Neural cell (in vitro differentiated cells): Measurements from ENCODE around the gene ZIC4. TPM values are rescaled to one million over a fixed set of nuclear protein-coding genes. Genes with fewer than 3 reads are reported as not detected.
A peak's percentile ranks its signal among the peaks of the same experiment; 100 is the strongest.

Experiments
- H2AFZ ChIP-seq: fragments of 200-600, 300-800 bp; sonication (generic), shearing (Covaris generic); 2 replicates; pipeline ENCODE4 v1.6.0; 2014; ENCODE audit warnings: low read depth, mild to moderate bottlenecking, antibody characterized with exemption, low read length, moderate library complexity
- H3F3A ChIP-seq: fragments of 200-600 bp; shearing (Covaris generic); 2 replicates; pipeline ENCODE4 v1.6.1; 2016; ENCODE audit warnings: mild to moderate bottlenecking, moderate library complexity, mixed read lengths, antibody characterized with exemption, low read length; ENCODE audit not compliant: insufficient read depth, poor library complexity, severe bottlenecking
- H3K27ac ChIP-seq: fragments of 200-600, 300-800 bp; sonication (generic), shearing (Covaris generic); 2 replicates; pipeline ENCODE4 v1.5.1; 2014; ENCODE audit warnings: mild to moderate bottlenecking, low read length, moderate library complexity
- H3K27me3 ChIP-seq: fragments of 300-800, 200-600 bp; sonication (generic), shearing (Covaris generic); 2 replicates; pipeline ENCODE4 v1.6.0; 2014; ENCODE audit warnings: mild to moderate bottlenecking, low read depth, low read length, moderate library complexity; ENCODE audit not compliant: insufficient read depth
- H3K36me3 ChIP-seq: fragments of 300-800, 200-600 bp; sonication (generic), shearing (Covaris generic); 2 replicates; pipeline ENCODE4 v1.5.1; 2014; ENCODE audit warnings: mild to moderate bottlenecking, antibody characterized with exemption, low read length, moderate library complexity; ENCODE audit not compliant: insufficient read depth
- H3K4me2 ChIP-seq: fragments of 300-800, 200-600 bp; sonication (generic), shearing (Covaris generic); 2 replicates; pipeline ENCODE4 v1.6.0; 2014; ENCODE audit warnings: mild to moderate bottlenecking, low read length
- H3K4me3 ChIP-seq: fragments of 300-800, 200-600 bp; sonication (generic), shearing (Covaris generic); 2 replicates; pipeline ENCODE4 v1.5.1; 2014; ENCODE audit warnings: mild to moderate bottlenecking, low read length, moderate library complexity
- H3K79me2 ChIP-seq: fragments of 200-600 bp; shearing (Covaris generic); replicated peaks from 2 replicates; pipeline ENCODE4 v1.6.0; 2014; ENCODE audit warnings: mild to moderate bottlenecking, low read length, moderate library complexity; ENCODE audit not compliant: insufficient read depth
- H3K9ac ChIP-seq: fragments of 300-800, 200-600 bp; sonication (generic), shearing (Covaris generic); 2 replicates; pipeline ENCODE4 v1.6.1; 2016; ENCODE audit warnings: mild to moderate bottlenecking, low read length, mixed read lengths
- H3K9me2 ChIP-seq: fragments of 200-600 bp; shearing (Covaris generic); 2 replicates; pipeline ENCODE4 v1.6.1; 2016; ENCODE audit warnings: mild to moderate bottlenecking, low read length, mixed read lengths; ENCODE audit not compliant: insufficient read depth
- H3K9me3 ChIP-seq: fragments of 200-600, 300-800 bp; sonication (generic), shearing (Covaris generic); 2 replicates; pipeline ENCODE4 v1.6.1; 2016; ENCODE audit warnings: mild to moderate bottlenecking, mixed run types, low read length, moderate library complexity, mixed read lengths
- H4K20me1 ChIP-seq: fragments of 200-600 bp; shearing (Covaris generic); 2 replicates; pipeline ENCODE4 v1.6.1; 2016; ENCODE audit warnings: mild to moderate bottlenecking, mixed run types; ENCODE audit not compliant: insufficient read depth
- EP300 ChIP-seq: fragments of 450-650 bp; conservative IDR thresholded peaks from 2 replicates; pipeline ENCODE4 v1.6.1; 2014; ENCODE audit warnings: antibody characterized with exemption, mild to moderate bottlenecking, moderate library complexity; ENCODE audit not compliant: poor library complexity, severe bottlenecking
- EZH2 ChIP-seq: fragments of 200-600, 300-800 bp; shearing (Covaris generic), sonication (generic); IDR thresholded peaks from 2 replicates; pipeline ENCODE4 v1.6.1; 2014; ENCODE audit warnings: antibody characterized with exemption, low read length, borderline replicate concordance, mild to moderate bottlenecking; ENCODE audit not compliant: insufficient read depth, poor library complexity, severe bottlenecking
- MXI1 ChIP-seq: fragments of 450-650 bp; conservative IDR thresholded peaks from 2 replicates; pipeline ENCODE4 v1.6.1; 2014; ENCODE audit warnings: antibody characterized with exemption, mild to moderate bottlenecking; ENCODE audit not compliant: poor library complexity, severe bottlenecking
- POLR2AphosphoS5 ChIP-seq: IDR thresholded peaks from 2 replicates; pipeline ENCODE4 v1.6.1; 2012
- RAD21 ChIP-seq: fragments of 450-650 bp; conservative IDR thresholded peaks from 2 replicates; pipeline ENCODE4 v1.6.1; 2014; ENCODE audit warnings: antibody characterized with exemption, mild to moderate bottlenecking, moderate library complexity
- SMC3 ChIP-seq: fragments of 450-650 bp; conservative IDR thresholded peaks from 2 replicates; pipeline ENCODE4 v1.6.1; 2014; ENCODE audit warnings: antibody characterized with exemption, mild to moderate bottlenecking, moderate library complexity; ENCODE audit not compliant: poor library complexity
- TAF1 ChIP-seq: IDR thresholded peaks from 2 replicates; pipeline ENCODE4 v1.6.1; 2012; ENCODE audit warnings: low read depth
- polyA minus RNA-seq: library from RNA; depleted of rRNA, polyadenylated mRNA; stranded (reverse); fragments of >200 nt; gene quantifications from 2 replicates; pipeline ENCODE4 v1.2.3, GENCODE V29; 2014
- polyA plus RNA-seq: library from polyadenylated mRNA; depleted of rRNA; stranded (reverse); fragments of >200 nt; gene quantifications from 2 replicates; pipeline ENCODE4 v1.2.3, GENCODE V29; 2014
- TF ChIP-seq, protein P1 (sequence below): IDR thresholded peaks from 2 replicates; pipeline ENCODE4 v1.6.1; 2012; ENCODE audit warnings: borderline replicate concordance
- TF ChIP-seq, protein P2 (sequence below): fragments of 450-650 bp; IDR thresholded peaks from 2 replicates; pipeline ENCODE4 v1.5.1; 2014; ENCODE audit warnings: antibody characterized with exemption, mild to moderate bottlenecking, moderate library complexity; ENCODE audit not compliant: poor library complexity, severe bottlenecking

The ZIC4 gene
- 8.1 and 8.6 TPM in 2 replicates for polyA plus RNA-seq
- polyA minus RNA-seq: 7.5 and 9.5 TPM in 2 replicates

DNA sequence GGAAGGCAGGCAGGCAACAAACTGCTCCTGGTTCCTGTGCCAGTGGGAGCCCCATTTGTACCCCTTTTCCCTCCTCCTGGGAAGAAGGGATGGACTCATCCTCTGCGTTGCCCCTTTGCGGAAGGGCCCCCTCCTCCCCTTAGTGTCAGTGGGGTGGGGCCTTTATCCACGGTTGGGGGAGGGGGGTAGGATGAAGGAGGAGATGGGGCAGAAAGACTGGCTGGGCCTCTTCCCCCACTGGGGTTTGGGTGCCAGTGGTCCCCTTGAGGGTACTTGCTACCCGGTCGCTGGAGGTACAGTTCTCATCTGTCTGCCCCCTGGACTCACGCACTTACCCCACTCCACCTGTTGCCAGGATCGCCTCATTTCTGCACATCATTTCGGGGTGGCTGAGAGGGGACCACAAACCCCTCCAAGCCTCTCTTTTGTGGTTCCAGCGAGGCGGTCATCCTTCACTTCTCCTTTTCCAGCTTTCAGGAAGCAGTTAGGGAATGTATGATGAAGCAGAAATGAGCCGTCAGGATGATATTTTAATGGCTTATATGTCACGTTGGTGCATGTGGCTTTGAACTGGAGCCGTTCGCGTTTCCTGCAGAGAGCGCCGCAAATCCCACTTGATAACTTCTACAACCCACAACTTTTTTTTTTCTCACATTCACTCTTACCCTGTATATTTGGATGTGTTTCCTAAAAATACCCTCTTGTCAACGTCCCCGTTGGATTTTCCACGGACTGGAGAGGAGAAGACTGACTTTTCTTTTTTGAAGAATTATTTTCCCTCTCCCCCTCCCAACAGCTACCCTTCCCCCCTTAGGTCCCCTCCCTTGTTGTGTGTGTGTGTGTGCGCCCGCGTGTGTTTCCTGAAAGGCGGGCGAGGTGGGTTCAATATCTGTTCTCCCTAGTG lies at the start of gene ZIC4:
ZIC4 (minus strand) TSS at position 516 of the 904 bp plus-strand sequence. CDS start 3,746 bp downstream, outside the sequence.
- Histone ChIP-seq H3K9me2 (no peaks in the 10 kb centered on the region), H3K4me3 (peak within 1 kb of the TSS; percentile 92), H3F3A (peaks cover 5% of the 10 kb centered on the region), H3K9me3 (no peaks in the 10 kb centered on the region), H2AFZ (no peak within 1 kb of the TSS), H3K9ac (peak within 1 kb of the TSS; percentile 56), H3K36me3 (no peaks in the 10 kb centered on the region), H4K20me1 (no peaks in the 10 kb centered on the region), H3K79me2 (peaks cover 96% of the 10 kb centered on the region), H3K27me3 (peaks cover 46% of the 10 kb centered on the region), H3K4me2 (peak within 1 kb of the TSS; percentile 46), H3K27ac (peak within 1 kb of the TSS; percentile 47)
- TF ChIP-seq, protein P1, sequence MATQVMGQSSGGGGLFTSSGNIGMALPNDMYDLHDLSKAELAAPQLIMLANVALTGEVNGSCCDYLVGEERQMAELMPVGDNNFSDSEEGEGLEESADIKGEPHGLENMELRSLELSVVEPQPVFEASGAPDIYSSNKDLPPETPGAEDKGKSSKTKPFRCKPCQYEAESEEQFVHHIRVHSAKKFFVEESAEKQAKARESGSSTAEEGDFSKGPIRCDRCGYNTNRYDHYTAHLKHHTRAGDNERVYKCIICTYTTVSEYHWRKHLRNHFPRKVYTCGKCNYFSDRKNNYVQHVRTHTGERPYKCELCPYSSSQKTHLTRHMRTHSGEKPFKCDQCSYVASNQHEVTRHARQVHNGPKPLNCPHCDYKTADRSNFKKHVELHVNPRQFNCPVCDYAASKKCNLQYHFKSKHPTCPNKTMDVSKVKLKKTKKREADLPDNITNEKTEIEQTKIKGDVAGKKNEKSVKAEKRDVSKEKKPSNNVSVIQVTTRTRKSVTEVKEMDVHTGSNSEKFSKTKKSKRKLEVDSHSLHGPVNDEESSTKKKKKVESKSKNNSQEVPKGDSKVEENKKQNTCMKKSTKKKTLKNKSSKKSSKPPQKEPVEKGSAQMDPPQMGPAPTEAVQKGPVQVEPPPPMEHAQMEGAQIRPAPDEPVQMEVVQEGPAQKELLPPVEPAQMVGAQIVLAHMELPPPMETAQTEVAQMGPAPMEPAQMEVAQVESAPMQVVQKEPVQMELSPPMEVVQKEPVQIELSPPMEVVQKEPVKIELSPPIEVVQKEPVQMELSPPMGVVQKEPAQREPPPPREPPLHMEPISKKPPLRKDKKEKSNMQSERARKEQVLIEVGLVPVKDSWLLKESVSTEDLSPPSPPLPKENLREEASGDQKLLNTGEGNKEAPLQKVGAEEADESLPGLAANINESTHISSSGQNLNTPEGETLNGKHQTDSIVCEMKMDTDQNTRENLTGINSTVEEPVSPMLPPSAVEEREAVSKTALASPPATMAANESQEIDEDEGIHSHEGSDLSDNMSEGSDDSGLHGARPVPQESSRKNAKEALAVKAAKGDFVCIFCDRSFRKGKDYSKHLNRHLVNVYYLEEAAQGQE: peak; percentile 93
- TF ChIP-seq POLR2AphosphoS5 (peak; percentile 21), MXI1 (peak; percentile 11), TAF1 (no peak), SMC3 (no peak), EP300 (peak; percentile 31), RAD21 (no peak), EZH2 (no peak)
- TF ChIP-seq, protein P2, sequence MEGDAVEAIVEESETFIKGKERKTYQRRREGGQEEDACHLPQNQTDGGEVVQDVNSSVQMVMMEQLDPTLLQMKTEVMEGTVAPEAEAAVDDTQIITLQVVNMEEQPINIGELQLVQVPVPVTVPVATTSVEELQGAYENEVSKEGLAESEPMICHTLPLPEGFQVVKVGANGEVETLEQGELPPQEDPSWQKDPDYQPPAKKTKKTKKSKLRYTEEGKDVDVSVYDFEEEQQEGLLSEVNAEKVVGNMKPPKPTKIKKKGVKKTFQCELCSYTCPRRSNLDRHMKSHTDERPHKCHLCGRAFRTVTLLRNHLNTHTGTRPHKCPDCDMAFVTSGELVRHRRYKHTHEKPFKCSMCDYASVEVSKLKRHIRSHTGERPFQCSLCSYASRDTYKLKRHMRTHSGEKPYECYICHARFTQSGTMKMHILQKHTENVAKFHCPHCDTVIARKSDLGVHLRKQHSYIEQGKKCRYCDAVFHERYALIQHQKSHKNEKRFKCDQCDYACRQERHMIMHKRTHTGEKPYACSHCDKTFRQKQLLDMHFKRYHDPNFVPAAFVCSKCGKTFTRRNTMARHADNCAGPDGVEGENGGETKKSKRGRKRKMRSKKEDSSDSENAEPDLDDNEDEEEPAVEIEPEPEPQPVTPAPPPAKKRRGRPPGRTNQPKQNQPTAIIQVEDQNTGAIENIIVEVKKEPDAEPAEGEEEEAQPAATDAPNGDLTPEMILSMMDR: no peak

DNA sequence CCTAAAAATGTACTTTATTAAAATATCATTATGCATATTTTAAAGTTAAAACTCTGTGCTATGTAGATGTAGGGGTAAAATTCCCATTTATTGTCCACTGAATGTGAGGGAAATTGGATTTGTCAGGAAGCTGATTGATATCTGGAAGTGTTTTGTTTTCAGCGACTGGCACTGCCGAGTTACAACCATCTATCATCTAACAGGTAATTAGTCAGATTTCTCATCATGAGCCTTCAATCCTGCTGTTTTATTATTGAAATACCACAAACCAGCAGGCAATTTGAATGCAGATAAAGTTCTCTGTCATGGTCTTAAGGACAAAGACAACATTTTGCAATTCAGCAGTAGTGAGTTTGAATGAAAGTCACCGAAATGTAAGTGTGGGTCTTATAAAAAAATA lies 43.3 kb upstream of the ZIC4 start:
- Histone ChIP-seq H3K9ac (no peak overlapping the region), H3K4me2 (no peak overlapping the region), H3K79me2 (no peaks in the 10 kb centered on the region), H3K9me3 (no peaks in the 10 kb centered on the region), H4K20me1 (no peaks in the 10 kb centered on the region), H2AFZ (no peak overlapping the region), H3K9me2 (no peaks in the 10 kb centered on the region), H3K27me3 (no peaks in the 10 kb centered on the region), H3K4me3 (no peak overlapping the region), H3K27ac (no peak overlapping the region), H3F3A (no peaks in the 10 kb centered on the region), H3K36me3 (no peaks in the 10 kb centered on the region)
- TF ChIP-seq POLR2AphosphoS5 (peak; percentile 27), TAF1 (no peak), SMC3 (no peak), EZH2 (no peak), EP300 (peak; percentile 63)
- TF ChIP-seq, protein P2: no peak
- TF ChIP-seq, protein P1: peak; percentile 34
